ENCODE data around the gene LZTFL1. TPM values are rescaled to one million over a fixed set of nuclear protein-coding genes. Genes with fewer than 3 reads are reported as not detected.
A peak's percentile ranks its signal among the peaks of the same experiment; 100 is the strongest.

Gene LZTFL1, protein sequence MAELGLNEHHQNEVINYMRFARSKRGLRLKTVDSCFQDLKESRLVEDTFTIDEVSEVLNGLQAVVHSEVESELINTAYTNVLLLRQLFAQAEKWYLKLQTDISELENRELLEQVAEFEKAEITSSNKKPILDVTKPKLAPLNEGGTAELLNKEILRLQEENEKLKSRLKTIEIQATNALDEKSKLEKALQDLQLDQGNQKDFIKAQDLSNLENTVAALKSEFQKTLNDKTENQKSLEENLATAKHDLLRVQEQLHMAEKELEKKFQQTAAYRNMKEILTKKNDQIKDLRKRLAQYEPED
- total RNA-seq (15.1 and 18.2 TPM in 2 replicates), polyA plus RNA-seq (9.7 and 26.1 TPM in 2 replicates), polyA minus RNA-seq (12.0 and 18.2 TPM in 2 replicates), Bru-seq, nascent RNA (percentile 39 among the genes with signal in this experiment), BruChase-seq, experiment 1, labeled RNA remaining after a 6-hour chase (percentile 41 among the genes with signal in this experiment), BruChase-seq, experiment 2, labeled RNA remaining after a 2-hour chase (percentile 41 among the genes with signal in this experiment)
- 10.7 and 11.4 TPM in 2 replicates for polyA plus RNA-seq (2011; cell fraction: cytosol; rRNA removed)
- polyA plus RNA-seq (2011; cell fraction: nucleus; rRNA removed), result 14.0 and 18.6 TPM in 2 replicates
- polyA plus RNA-seq (2012), result 9.9 and 13.5 TPM in 2 replicates
- polyA minus RNA-seq (2011; cell fraction: cytosol; rRNA and poly(A)+ RNA removed), result 5.0 TPM
- polyA minus RNA-seq (2011; cell fraction: nucleus; rRNA and poly(A)+ RNA removed), result 10.0 and 10.5 TPM in 2 replicates
- long read RNA-seq, full-length matches to known transcripts, result 17 of 18 reads
- long read RNA-seq, partial matches to known transcripts, result 0 of 18 reads
- long read RNA-seq, other reads (novel, unspliced or antisense), result 1 of 18 reads

DNA sequence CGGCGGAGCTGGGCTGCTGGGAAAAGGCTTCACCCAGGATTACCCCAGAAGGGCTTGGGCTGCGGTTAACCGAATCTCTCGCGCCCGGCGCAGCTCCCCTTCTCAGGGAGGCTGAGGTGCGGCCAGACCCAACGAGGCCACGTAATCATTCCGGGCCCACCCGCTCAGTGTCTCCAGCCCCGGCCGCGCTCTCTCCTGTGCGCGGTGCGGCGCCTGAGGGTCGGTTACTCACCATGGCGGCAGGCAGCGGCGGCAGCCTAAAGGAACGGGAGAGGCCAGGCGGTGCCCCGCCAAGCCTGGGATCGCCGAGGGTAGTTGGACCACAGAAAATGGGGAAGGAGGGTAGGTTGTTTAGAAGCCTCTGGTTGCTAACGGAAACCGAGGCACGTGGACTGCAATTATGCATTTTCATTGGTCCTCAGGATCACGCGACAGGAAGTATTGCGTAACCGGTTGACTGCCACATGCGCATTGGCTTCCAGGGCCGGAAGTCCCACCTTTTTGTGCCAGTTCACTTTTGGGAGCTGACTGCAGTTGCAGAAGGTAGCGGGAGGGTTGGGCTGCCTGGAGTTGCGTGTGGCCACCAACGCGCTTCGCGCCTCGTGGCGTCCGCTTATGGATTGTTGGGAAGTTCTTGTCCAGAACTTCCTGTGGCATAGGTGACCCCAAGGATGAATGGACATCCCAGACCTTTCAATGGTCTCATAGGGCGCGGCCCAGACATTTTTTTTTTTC lies at the start of gene LZTFL1:
TSS of gene LZTFL1 (minus strand) at position 363 of the 735 bp plus-strand sequence. CDS start at position 235, 128 bp downstream.
- POLR2A ChIA-PET, result no interaction called here
- FAIRE-seq, result peak; percentile 96

More for the DNA sequence above, at the start of gene LZTFL1:
- peak within 1 kb of the TSS; percentile 27 to 79 (median 69) for H3K4me3 ChIP-seq (replicated peaks in 1 of 3; ENCODE audit: insufficient read depth in 1 of 3, low read depth in 1 of 3, low read length in 3 of 3)
- H3K4me1 ChIP-seq (ENCODE audit: control insufficient read depth, extremely low read depth, insufficient read depth, low read length), result peaks cover 5% of the 10 kb centered on the region
- H3K36me3 ChIP-seq (ENCODE audit: control insufficient read depth in 2 of 2, extremely low read depth in 1 of 2, insufficient read depth in 2 of 2, low read length in 2 of 2), result no peaks in the 10 kb centered on the region
- dilution Hi-C loops (cut with MboI; ENCODE audit: extremely low pct_ligation_motif_present, low sequenced_read_pairs), result no loop called here
- H2AFZ ChIP-seq (ENCODE audit: low read depth, low read length), result peak within 1 kb of the TSS; percentile 46
- BruUV-seq (replicated peaks), result no TSS peak
- DNase-seq (ENCODE audit: low read depth, low spot score), result peak; percentile 95
- H3K27ac ChIP-seq (ENCODE audit: insufficient read depth, low read depth, low read length), result peak within 1 kb of the TSS; percentile 46
- peak within 1 kb of the TSS; percentile 84 for H3K4me2 ChIP-seq (ENCODE audit: insufficient read depth, low read length)
- H3K9me1 ChIP-seq (replicated peaks; ENCODE audit: control insufficient read depth, extremely low read depth, insufficient read depth, low read length), result no peaks in the 10 kb centered on the region
- H4K20me1 ChIP-seq (replicated peaks; ENCODE audit: control insufficient read depth, extremely low read depth, insufficient read depth, low read length), result no peaks in the 10 kb centered on the region
- peak within 1 kb of the TSS; percentile 61 for H3K9ac ChIP-seq (replicated peaks; ENCODE audit: extremely low read depth, insufficient read depth, low read length)
- no peaks in the 10 kb centered on the region for H3K9me3 ChIP-seq (replicated peaks; ENCODE audit: control insufficient read depth, insufficient read depth, low read length)
- H3K79me2 ChIP-seq (ENCODE audit: control insufficient read depth, insufficient read depth, low read length), result no peaks in the 10 kb centered on the region
- intact Hi-C loops (cut with micrococcal nuclease), result loop anchor here (1.0 to 2.0 kb wide), 3 partner anchors 24 to 237 kb away; no protein-coding TSS in a partner anchor
- CTCF ChIA-PET, result interaction anchor here (0.8 to 2.5 kb wide), 4 partner anchors 10 to 97 kb away, joined by 3 to 7 read pairs (median 6); no protein-coding TSS in a partner anchor
- TF ChIP-seq, protein P1, sequence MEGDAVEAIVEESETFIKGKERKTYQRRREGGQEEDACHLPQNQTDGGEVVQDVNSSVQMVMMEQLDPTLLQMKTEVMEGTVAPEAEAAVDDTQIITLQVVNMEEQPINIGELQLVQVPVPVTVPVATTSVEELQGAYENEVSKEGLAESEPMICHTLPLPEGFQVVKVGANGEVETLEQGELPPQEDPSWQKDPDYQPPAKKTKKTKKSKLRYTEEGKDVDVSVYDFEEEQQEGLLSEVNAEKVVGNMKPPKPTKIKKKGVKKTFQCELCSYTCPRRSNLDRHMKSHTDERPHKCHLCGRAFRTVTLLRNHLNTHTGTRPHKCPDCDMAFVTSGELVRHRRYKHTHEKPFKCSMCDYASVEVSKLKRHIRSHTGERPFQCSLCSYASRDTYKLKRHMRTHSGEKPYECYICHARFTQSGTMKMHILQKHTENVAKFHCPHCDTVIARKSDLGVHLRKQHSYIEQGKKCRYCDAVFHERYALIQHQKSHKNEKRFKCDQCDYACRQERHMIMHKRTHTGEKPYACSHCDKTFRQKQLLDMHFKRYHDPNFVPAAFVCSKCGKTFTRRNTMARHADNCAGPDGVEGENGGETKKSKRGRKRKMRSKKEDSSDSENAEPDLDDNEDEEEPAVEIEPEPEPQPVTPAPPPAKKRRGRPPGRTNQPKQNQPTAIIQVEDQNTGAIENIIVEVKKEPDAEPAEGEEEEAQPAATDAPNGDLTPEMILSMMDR (IDR thresholded peaks at IDR 0.05; ENCODE audit: extremely low read depth in 1 of 2, insufficient read depth in 1 of 2, low read depth in 1 of 2, low read length in 2 of 2), result no peak
- TF ChIP-seq FOS (IDR thresholded peaks at IDR 0.05; ENCODE audit: borderline replicate concordance, insufficient read depth, low read length), result no peak
- TF ChIP-seq MYC (IDR thresholded peaks at IDR 0.05; ENCODE audit: low read depth, low read length), result no peak
- TF ChIP-seq, protein P2, sequence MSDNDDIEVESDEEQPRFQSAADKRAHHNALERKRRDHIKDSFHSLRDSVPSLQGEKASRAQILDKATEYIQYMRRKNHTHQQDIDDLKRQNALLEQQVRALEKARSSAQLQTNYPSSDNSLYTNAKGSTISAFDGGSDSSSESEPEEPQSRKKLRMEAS (IDR thresholded peaks at IDR 0.05; ENCODE audit: insufficient read depth, insufficient read length), result peak; percentile 98
- TF ChIP-seq GATA2 (IDR thresholded peaks at IDR 0.05; ENCODE audit: insufficient read depth, insufficient read length, low read depth, low read length), result no peak
- no peak for TF ChIP-seq EZH2 (IDR thresholded peaks at IDR 0.05; ENCODE audit: borderline replicate concordance, low read depth, low read length, severe bottlenecking)
- peak; percentile 83 for TF ChIP-seq JUN (IDR thresholded peaks at IDR 0.05; ENCODE audit: borderline replicate concordance, insufficient read depth, insufficient read length, low read depth)
- TF ChIP-seq POLR2AphosphoS5 (IDR thresholded peaks at IDR 0.05; ENCODE audit: insufficient read depth, low read depth, low read length), result peak; percentile 53
- TF ChIP-seq POLR2A (IDR thresholded peaks at IDR 0.05; ENCODE audit: low read depth, low read length), result peak; percentile 62
- peaks cover 3 to 8% of the 10 kb centered on the region in 2 experiments for H3K27me3 ChIP-seq (ENCODE audit: control insufficient read depth in 2 of 2, insufficient read depth in 2 of 2, low read length in 2 of 2)
